Transverse colon (tissue), 4 donors: ENCODE measurements around the gene TDRD3.

ENCODE experiments used
- EP300 ChIP-seq: sonication (generic); formaldehyde crosslinking; IDR thresholded peaks from one replicate; pipeline ENCODE4 v1.6.1; 2017; ENCODE audit warnings: antibody characterized with exemption, low read depth
- POLR2AphosphoS5 ChIP-seq, 3 donors: sonication (generic); formaldehyde crosslinking; IDR thresholded peaks; one replicate each; pipeline ENCODE4 v1.6.1; 2016; ENCODE audit warnings: antibody characterized with exemption in 3 of 3
- TF ChIP-seq, protein P1 (sequence below), 5 experiments: fragments of 200-600 bp in 3 of 5; fragments of 450-650 bp in 2 of 5; sonication (generic) in 3 of 5; IDR thresholded peaks; 1 replicate in 2 of 5; 2 replicates in 3 of 5; pipeline ENCODE4 v1.5.1; 2016 to 2017; ENCODE audit warnings: antibody characterized with exemption in 5 of 5, inconsistent platforms in 3 of 5, mild to moderate bottlenecking in 2 of 5, moderate library complexity in 1 of 5

DNA sequence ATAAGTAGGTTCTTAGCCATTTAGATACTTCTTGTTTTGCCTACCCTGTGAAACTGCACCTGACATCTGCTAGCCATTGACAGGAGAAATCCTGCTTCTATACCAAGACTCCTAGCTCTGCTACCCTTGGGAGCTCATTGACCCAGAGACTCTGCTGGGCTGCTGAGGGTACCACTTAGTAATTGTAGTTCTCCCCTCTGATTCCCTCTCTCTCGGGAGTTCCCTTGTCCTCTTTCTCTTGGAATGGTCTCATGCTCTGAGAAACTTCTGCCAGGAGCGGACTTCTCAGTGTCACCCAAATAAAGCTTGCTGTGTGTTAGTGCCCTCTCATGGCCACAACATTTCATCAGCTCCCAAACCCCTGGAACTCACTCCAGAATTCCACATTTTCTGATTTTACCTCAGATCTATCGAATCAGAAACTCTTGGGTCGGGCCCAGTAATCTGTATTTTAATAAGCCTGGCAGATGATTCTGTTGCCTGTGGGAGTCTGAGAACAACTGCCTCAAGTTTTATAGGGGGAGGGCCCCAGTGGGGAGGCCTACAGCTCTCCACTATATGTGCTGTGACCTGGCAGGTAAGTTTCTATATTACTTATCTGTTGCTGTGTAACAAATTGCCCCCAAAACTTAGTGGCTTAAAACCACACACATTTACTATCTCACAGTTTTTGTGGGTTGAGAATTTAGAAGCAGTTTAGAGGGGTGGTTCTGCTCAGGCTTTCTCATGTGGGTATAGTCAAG, 221.1 kb downstream of the TDRD3 start:
- TF ChIP-seq, protein P1, sequence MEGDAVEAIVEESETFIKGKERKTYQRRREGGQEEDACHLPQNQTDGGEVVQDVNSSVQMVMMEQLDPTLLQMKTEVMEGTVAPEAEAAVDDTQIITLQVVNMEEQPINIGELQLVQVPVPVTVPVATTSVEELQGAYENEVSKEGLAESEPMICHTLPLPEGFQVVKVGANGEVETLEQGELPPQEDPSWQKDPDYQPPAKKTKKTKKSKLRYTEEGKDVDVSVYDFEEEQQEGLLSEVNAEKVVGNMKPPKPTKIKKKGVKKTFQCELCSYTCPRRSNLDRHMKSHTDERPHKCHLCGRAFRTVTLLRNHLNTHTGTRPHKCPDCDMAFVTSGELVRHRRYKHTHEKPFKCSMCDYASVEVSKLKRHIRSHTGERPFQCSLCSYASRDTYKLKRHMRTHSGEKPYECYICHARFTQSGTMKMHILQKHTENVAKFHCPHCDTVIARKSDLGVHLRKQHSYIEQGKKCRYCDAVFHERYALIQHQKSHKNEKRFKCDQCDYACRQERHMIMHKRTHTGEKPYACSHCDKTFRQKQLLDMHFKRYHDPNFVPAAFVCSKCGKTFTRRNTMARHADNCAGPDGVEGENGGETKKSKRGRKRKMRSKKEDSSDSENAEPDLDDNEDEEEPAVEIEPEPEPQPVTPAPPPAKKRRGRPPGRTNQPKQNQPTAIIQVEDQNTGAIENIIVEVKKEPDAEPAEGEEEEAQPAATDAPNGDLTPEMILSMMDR (IDR thresholded peaks at IDR 0.05), result peak in 2 of 5 experiments; percentile 24 to 35
- TF ChIP-seq POLR2AphosphoS5 (IDR thresholded peaks at IDR 0.05) (no peak), EP300 (no peak)
